Stimulated activated naive CD4-positive, alpha-beta T cell treated with Interleukin-2 at 50 U/mL for 16 hours (primary cell): ENCODE results near the gene ALPI.

ENCODE experiments used
- DNase-seq: peaks from one replicate; lab custom pipeline; 2025; lab: John Stamatoyannopoulos, UW

Gene ALPI

DNA sequence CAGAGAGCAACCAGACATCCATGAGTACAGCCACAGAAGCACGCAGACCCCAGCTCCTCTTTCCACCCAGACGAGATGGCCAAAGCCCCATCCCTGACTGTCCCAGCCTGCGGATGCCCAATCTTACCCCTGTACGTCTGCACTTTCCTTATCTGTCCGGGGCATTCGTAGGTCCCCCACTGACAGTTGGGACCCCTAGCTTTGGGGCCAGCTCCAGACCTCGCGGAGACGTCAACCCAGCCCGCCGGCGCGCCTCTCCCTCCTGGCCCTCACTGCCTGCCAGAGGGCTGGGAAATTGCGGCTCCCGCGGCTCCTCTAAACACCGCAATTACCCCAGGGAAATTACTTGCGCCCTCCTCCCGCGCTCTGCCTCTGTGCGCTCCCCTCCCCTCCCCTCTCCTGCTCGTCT, 29.4 kb downstream of the ALPI start:
- no peak for DNase-seq

DNA sequence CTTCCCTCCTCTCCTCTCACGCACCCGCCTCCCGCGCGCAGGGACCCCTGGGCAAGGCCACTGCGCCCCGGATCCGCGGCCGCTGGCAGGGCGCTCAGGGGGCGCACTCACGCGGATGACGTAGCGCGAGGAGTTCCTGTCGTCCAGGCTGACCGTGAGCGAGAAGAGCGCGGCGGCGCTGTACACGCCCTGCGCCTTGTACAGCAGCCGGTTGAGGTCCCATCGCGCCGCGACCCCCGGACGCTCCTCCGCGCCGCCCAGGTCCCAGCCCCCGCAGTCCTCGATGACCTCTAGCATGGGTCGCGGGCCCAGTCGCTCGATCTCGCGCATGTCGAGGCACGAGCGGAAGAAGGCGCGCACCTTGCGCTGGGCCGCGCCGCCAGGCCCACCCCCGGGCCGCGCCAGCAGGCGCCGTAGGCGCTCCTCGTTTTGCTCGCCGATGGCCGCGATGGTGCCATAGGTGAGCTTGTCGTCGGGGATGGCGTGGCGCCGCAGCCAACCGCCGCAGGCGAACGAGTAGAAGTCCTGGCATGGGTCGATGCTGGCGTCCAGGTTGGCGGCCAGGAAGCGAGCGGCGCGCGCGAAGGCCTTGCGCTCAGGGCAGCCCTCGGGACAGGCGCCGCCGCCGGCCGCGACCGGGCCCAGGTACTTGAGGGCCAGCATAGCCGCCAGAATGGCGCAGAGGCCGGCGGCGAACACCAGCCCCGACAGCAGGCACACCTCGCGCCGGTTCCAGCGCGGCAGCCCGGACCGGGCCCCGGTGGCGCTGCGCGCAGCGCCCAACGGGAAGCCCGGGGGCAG, 30.0 kb downstream of the ALPI start:
- no peak for DNase-seq

DNA sequence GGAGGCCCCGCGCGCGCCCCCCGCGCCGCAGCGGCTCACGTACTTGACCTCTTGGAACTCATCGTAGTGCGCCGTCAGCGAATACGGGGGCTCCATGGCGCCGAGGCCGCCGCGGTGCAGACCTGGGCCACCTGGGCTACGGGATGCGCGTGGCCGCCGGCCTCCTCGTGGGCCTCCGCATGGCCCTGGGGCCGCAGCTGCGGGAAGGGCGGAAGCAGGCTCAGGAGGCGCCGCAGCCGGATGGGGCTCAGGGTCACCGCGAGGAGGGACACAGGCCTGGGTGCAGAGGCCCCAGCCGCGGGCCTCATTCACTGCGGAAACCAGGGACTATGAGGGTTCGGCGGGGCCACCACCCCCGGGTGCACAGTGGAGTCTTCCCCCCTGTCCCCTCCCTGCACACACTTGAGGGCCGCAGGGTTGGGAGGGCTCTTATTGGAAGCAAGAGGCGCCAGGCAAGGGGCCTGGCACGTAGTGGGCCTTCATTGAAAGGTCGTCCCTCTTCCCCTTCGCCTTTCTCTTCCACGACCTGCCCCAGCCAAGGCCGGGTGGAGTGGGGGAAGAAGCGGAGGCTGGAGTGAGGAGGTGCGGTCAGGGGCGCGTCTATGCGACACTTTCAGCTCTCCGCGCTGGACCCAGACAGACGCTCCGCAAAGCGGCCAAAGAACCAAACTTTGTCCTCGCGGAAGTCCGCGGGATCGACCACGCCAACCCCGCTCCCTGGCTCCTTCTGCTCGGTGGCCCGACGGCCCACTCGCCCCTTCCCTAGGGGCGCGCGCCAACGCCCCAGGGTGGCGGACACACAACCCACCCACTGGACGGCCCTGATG, 30.8 kb downstream of the ALPI start:
- no peak for DNase-seq

DNA sequence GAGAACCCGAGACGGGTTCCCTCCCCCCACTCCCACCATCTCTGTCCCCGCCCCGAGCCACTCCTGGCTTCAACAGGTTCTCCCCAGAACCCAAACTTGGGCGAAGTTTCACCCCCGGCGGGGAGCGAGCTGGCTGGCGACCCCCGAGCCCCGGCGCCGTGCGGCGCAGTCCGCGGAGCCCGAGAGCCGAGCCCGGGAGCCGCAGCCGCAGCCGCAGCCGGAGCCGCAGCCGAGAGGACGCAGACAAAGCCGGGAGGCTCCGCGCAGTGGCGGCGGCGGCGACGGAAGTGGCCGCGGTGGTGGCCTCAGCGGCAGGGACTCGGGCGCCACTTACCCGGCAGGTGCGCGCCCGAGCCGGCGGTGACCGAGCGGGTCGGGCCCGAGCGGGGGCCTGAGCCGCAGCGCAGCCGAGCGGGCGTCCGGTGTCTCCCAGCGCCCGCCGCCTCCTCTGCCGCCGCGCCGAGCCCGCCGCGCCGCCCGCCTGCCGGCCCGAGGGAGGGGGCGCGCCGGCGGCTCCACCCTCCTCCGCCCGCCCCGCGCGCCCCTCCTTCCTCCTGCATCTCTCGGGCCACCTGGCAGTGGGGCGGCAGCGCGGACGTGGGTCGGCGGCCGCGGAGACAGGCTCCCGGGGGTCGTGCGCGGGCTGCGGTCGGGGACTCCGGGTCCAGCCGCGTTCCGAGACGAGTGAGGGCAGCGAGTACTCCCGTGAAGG, 31.6 kb downstream of the ALPI start, which contains the start of gene ECEL1:
ECEL1 (minus strand) TSS at position 450 of the 712 bp plus-strand sequence. CDS start 1,181 bp downstream, outside the sequence.
- DNase-seq: no peak

DNA sequence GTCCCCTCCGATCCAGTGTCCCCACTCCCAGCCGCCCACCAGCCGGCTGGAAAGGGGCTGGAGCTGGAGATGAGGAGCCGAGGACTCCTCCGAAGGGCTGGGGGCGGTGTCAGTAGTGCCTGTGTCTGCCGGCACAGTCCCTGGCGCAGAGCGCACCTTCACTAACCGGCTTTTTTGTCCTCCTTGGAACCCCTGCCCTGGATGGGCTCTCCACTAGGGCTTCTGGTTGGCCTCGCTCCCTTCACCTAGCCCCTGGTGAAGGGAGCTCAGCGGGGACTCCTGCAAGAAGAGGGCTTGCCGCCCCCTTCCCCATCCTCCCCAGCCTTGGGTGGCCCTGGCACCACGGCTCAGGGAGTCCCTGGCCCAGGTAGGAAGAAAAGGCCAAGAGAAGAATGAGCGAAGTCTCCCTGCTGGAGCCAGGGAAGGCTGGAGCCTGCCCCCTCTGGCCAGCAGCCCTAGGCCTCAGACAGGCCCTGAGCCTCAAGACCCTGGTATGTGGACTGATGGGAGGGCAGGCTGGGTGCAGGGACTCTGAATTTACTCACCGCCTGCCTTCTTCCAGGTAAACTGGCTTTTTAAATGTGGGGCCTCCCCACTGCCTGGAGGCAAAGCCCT, 32.3 kb downstream of the ALPI start:
- no peak for DNase-seq

DNA sequence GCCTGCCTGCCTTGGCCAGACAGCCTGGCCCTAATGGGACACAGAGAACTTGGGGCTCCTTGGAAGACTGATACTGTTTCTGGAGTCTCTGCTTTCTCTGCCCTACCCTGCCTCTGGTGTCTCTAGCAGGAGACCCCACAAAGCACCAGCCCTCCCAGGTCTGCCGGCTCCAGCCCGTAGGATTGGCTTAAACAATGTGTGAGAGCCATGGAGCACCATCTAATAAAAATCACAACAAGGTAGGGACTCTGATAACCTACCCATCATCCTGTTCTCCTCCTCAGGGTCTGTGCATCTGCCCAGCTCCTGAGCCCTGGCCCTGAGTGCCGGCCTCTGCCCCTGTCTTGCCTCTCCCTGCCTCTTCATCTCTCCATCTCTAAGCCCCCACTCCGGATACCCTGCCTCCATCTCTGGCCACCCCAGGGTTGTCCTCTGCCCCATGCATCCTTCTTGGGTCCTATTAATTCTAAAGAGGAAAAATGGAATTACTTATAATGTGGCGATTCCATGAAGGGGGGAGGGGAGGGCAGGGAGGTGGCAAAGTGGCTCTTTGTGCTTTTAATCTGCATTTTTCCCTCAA, 32.9 kb downstream of the ALPI start:
- no peak for DNase-seq

DNA sequence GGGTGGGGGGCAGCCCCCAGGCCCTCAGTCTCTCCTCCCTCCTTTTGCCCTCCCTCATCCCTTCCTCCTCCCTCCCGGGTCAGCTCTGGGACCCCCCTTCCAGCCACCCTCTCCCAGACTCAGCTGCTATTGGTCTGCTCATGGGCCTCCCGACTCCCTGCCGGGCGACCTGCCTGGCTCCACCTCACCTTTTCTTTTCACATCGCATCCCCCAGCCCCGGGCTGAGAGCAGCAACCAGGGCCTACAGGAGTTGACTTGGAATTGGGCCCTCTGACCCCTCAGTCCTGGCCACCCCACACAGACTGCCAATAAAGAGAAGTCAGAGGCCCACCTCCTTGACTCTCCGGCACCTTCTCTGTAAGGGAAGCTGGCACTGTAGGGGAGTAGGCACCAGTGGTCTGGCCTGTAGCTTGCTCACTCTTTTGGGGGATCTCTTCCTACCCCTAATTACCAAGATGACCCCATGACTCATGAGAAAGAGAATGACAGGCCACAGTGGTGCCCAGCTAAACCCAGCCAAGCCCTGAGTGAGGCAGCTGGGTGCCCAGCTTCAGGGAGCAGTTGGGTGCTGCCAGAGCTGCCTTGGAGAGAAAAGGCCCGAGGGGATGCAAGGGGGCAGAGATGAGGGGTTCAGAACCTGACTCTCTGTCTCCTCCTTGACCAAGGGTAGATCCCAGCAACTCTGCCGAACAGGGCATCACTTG, 33.7 kb downstream of the ALPI start:
- DNase-seq: no peak

DNA sequence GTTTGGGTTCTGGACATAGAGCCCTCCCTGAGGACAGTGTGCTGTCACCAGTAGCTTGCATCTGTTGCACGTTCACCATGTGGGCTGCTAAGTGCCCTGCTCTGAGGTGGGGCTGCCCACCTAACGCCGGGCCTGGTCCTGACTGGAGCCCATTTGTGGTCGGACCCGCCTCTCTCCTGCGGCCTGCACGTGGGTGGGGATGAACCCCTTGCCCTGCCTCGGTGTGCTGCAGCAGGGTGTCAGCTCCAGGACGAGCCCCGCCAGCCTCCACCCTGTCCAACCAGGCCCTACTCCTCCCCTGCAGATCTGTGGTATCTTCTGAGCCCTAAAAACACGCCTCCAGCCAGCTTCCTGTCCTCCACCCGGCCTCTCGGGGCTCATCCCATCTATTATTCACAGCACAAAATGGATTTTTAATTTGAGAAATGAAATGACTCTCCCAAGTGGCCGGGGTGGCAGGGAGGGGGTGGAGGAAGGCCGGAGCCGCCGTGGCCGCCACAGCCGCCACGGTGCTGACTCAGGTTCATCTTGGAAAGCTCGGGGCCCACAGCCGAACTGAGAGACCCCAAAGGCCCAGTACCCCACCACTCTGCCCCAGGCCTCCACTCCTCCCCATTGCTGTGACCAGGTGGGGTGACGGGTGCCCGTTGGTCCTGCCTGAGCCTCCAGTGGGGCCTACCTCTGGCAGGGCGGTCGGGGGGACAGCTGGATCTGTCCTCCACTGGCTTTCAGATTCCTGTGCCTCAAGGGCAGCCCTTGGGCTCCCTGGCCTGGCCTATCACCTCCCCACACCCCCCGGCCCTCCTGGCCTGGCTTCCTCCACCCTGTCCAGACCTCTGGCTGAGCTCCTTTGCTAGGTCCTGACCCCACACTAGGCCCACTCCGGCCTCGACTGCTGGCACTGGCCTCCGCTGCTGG, 34.5 kb downstream of the ALPI start:
- no peak for DNase-seq

DNA sequence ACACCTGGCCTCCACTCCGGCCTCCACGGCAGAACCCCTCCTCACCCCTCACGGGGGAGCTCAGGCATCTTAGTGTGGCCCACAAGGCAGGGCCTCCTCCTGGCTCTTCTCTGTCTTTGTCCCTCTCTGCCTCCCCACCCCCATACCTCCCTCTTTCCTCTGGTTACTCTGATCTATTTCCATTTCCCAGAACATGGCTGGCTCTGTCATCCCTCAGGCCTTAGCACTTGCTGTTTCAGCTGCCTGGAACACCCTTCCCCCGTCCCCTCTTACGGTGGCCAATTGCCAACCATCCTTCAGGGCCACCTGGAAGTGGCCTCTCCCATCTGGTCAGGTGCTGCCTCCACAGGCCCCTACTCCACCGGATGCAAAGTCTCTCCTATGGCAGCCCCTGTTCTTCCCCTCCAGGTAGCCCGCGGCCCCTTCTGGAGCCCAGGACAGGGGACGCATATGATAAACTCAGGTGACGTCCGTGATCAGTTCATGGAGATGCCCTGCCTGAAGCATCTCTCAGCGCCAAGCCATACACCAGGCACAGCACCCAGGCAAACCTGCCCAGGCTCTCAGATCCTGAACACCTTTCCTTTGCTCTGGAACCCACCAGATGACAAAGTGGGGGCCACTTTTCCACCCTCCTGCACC, 35.3 kb downstream of the ALPI start:
- no peak for DNase-seq

DNA sequence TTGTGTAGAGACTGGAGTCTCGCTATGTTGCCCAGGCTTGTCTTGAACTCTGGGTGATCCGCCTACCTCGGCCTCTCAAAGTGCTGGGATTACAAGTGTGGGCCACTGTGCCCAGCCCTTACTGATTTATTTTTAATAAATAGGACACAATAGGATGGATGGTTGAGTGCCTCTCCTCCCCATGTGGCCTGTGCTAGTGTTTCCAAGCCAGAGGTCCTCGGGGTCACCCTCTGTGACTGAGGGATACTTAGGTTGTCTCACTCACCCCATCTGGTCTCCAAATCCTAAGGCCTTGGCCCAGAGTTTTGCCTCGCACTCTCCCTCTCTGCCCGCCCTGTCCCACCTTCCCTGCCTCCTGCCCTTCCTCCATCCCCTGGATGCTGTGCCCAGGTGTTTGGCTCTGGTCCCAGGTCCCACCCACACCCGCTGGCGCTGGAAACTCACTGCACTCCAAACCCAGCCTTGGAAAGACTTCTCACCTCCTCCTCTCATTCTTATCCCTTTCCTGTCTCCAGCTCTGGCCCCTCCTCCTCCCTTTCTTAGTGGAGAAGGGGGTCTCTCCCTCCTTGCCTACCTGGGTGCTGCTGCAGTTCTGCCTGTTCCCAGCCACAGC, 36.4 kb downstream of the ALPI start:
- no peak for DNase-seq

DNA sequence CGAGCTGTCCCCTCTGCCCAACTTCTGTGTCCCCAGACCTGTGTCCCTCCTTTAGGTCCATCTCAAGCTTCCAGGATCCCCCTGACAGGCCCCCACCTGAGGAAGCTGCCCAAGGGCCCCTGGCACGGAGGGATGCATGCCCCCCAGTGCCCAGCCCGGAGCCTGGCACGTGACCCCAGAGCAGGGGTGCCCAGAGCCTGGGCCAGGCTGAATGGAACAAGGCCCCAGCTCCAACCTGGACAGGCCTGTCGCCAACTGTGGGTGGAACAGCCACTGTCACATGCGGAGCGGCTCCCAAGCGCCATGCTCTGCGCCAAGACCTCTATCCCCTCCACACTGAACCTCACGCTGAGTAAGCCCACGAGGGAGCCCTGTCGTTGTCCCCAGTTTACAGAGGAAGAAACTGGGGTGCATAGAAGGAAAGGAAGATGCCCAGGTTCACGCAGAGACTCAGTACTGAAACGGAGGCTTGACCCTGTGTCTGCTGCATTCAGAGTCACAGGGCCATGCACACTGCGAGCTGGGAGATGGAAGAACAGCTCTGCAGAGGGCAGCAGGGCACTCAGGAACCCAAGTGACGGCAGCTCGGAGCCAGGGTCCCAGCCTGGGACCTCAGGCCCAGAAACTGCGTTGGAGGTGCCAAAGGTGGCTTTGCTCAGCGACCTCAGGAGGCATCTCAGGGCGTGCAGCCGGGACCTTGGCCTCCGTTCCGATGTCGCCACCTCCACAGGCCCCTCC, 37.2 kb downstream of the ALPI start:
- DNase-seq: no peak

DNA sequence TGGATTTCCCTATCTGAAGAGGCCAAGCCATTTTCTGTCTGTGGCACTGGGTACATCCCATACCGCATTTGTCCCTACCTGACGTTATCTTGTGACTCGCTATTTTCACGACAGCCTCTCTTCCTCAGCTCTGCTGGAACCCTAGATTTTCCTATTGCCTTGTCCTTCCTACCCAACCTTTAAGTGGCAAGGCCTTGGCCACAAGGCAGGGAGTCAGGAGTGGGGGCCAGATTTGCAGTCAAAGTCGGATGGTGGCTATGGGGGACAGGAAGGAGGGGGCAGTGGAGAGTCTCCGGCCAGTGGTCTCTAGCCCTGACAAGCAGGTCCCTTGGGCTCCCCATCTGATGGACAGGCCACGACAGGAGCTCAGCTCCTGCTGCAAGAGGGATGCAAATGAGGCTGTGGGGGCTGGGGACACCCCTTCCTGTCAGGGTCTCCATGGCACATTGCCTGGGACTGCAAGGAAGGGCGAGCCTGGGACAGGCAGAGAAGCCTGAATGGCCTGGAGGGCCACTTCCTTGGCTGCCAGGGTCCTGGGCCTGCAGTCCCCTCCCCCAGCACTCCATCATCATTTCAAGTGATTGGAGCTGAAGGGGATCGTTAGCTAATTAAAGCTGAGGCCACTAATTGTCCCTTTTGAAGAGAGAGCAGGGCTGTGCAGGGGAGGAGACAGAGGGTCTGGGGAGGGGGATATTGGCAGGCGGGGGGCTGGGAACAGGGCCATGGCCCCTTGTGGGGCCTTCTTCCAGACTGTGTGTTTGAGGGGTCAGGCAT, 37.9 kb downstream of the ALPI start:
- no peak for DNase-seq

DNA sequence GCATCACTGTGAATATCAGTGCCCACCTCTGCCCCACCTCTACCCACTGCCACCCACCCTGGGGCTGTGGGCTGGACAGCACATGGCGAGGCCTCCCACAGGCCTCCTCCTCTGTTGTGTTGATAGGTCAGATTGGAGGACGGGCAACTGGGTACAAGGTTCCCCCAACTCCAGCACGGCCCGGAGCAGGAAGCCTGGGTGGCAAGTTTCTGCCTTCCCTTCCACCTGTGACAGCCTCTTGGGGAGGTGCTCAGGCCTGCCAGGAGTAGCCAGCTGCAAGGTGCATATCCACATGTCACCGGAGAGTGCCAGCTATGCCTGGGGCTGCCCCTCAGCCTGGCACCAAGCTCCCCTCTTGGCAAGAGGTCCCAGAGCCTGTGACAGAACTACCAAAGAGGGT, 38.6 kb downstream of the ALPI start:
- DNase-seq: no peak

DNA sequence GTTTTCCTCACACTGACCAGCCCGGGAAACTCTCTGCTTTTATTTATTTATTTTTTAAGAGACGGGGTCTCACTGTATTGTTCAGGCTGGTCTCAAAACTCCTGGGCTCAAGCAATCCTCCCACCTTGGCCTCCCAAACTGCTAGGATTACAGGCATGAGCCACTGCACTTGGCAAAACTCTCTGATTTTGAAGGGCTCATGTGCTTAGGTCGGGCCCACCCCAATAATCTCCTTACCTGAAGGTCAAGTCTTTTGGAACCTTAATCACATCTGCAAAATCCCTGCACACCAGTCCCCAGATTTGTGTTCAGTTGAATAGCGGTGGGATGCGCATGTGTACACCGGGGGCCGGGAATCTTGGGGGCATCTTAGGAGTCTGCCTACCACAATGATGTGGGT, 39.3 kb downstream of the ALPI start:
- DNase-seq: no peak

DNA sequence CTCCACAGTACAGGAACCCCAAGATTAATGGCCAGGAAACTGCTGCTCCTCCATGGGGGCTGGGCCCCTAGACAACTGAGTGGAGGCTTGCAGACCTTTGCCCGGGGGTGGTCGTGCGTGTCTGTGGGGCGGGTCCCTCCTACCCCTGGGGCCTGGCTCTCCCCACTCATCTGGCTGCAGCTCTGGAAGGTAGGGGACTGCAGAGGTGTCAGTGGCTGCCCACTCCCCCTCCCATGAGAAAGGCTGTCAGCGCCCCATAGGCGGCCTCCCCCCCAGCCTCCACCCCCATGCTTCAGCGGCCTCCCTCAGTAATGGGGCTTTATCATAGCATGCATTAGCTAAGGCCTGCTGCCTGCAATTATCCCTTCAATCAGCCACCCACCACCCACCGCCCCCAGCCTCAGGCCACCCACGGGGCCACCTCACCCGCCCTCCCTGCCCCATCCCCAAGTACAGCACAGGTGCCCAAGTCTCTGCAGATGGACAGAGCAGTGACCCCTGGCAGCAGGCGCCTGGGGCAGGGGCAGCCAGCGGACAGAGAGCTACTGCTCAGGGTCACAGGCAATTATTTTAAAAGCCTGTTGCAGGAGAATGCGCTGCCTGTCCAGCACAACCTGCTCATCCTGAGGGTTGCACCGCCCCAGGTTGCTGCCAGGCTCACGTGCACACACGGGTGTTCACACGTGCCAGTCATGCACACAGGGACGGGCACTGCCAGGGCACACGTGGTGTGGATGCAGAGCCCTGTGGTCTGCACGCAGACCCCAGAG, 40.7 kb downstream of the ALPI start:
- no peak for DNase-seq

DNA sequence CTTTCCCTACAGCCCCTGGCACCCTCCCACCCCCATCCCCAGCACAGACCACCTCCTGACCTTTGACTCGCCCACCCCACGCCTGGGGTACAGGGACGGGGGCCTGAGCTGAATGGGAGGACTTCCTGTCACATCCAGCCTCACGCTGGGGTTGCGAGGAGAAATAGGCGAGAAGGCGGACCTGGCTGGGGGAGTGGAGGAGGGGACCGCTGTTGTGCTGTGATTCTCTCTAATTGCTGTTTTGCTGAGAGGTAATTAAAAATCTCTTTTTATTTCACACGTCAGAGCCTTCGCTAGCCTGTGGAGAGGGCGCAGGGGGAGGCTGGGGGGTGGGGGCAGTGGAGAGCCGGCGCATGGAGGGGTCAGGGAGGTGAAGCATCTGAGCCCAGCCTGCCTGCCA, 41.4 kb downstream of the ALPI start:
- no peak for DNase-seq

DNA sequence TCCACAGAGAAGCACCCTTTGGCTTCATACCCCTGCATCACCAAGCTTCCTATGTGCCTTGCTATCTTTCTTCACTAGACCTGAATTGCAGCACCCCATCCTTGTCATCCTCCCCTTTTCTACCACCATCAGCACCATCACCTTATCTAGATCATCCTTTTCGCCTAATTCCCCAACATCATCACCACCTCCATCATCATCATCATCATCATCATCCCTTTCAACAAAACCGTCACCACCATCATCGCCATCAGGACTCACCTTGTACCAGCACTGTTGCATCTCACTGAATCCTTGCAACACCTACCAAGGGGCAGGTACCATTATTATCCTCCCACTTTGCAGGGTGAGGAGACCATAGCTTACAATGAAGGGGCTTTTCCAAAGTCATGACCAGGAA, 42.5 kb downstream of the ALPI start:
- DNase-seq: no peak
